GM12891 (cell line): ENCODE measurements around the gene CACNG3.

Experiments used
- DNase-seq: peaks from one replicate; pipeline ENCODE4 v3.0.0; 2011; ENCODE audit warnings: low spot score; ENCODE audit not compliant: insufficient read length
- FAIRE-seq: peaks from 2 replicates; lab custom pipeline; 2011; peaks lifted over from hg19 to GRCh38; lab: Jason Lieb, UNC
- PAX5 ChIP-seq: IDR thresholded peaks from 2 replicates; pipeline ENCODE4 v1.6.1; 2011; ENCODE audit warnings: low read length, moderate library complexity, mild to moderate bottlenecking; ENCODE audit not compliant: insufficient read depth, severe bottlenecking
- POLR2A ChIP-seq: IDR thresholded peaks from 2 replicates; pipeline ENCODE4 v1.6.1; 2011; ENCODE audit warnings: low read depth, low read length, control low read depth
- POLR2AphosphoS5 ChIP-seq: IDR thresholded peaks from 2 replicates; pipeline ENCODE4 v1.6.1; 2011; ENCODE audit warnings: low read depth, low read length, control low read depth
- POU2F2 ChIP-seq: IDR thresholded peaks from 2 replicates; pipeline ENCODE4 v1.6.1; 2011; ENCODE audit warnings: low read depth, mild to moderate bottlenecking, control low read depth, low read length, moderate library complexity
- SPI1 ChIP-seq: IDR thresholded peaks from 2 replicates; pipeline ENCODE4 v1.6.1; 2011; ENCODE audit warnings: low read depth, low read length, control low read depth
- TAF1 ChIP-seq: IDR thresholded peaks from 2 replicates; pipeline ENCODE4 v1.6.1; 2011; ENCODE audit warnings: low read depth, low read length, control low read depth

CACNG3 gene

GRCh38 chr16:24273508-24274182 is 17.5 kb downstream of the CACNG3 start:
- FAIRE-seq (no peak), DNase-seq (no peak)
- TF ChIP-seq POLR2AphosphoS5 (no peak), PAX5 (no peak), TAF1 (no peak), POLR2A (no peak), SPI1 (no peak), POU2F2 (no peak)

GRCh38 chr16:24275413-24275812 is 19.3 kb downstream of the CACNG3 start:
- DNase-seq: no peak
- no peak for TF ChIP-seq POU2F2
- TF ChIP-seq POLR2AphosphoS5: no peak
- no peak for FAIRE-seq

- no peak for FAIRE-seq
These were observed 23.9 kb downstream of the CACNG3 start for GRCh38 chr16:24279982-24280515.

GRCh38 chr16:24281466-24281865 is 25.3 kb downstream of the CACNG3 start:
- TF ChIP-seq TAF1 (no peak), SPI1 (no peak), POLR2A (no peak), POLR2AphosphoS5 (no peak), PAX5 (no peak), POU2F2 (no peak)
- FAIRE-seq: no peak

More at GRCh38 chr16:24279982-24280515, 23.9 kb downstream of the CACNG3 start:
- DNase-seq: no peak
- TF ChIP-seq POLR2AphosphoS5: no peak
- TF ChIP-seq SPI1: no peak
- TF ChIP-seq POLR2A: no peak
- TF ChIP-seq PAX5: no peak

GRCh38 chr16:24282141-24282540 is 26.0 kb downstream of the CACNG3 start:
- DNase-seq: no peak
- FAIRE-seq: no peak
- no peak for TF ChIP-seq POLR2A

More at GRCh38 chr16:24281466-24281865, 25.3 kb downstream of the CACNG3 start:
- no peak for DNase-seq

- FAIRE-seq: no peak
- no peak for TF ChIP-seq PAX5
- no peak for DNase-seq
These were observed 30.7 kb downstream of the CACNG3 start for GRCh38 chr16:24286741-24287405.

- no peak for DNase-seq
- FAIRE-seq: no peak
- TF ChIP-seq SPI1: no peak
- no peak for TF ChIP-seq PAX5
- TF ChIP-seq POLR2AphosphoS5: no peak
- TF ChIP-seq TAF1: no peak
- TF ChIP-seq POLR2A: no peak
- TF ChIP-seq POU2F2: no peak
These were observed 32.4 kb downstream of the CACNG3 start for GRCh38 chr16:24288516-24288915.

- FAIRE-seq: no peak
- no peak for DNase-seq
- TF ChIP-seq PAX5: no peak
These were observed 33.1 kb downstream of the CACNG3 start for GRCh38 chr16:24289166-24289700.

- no peak for FAIRE-seq
- no peak for TF ChIP-seq TAF1
- TF ChIP-seq POLR2AphosphoS5: no peak
- TF ChIP-seq SPI1: no peak
- no peak for TF ChIP-seq POU2F2
- no peak for TF ChIP-seq POLR2A
- TF ChIP-seq PAX5: no peak
- no peak for DNase-seq
These were observed 35.8 kb downstream of the CACNG3 start for GRCh38 chr16:24291932-24292331.

- TF ChIP-seq POU2F2: no peak
- no peak for TF ChIP-seq PAX5
- no peak for TF ChIP-seq SPI1
- TF ChIP-seq POLR2A: no peak
- no peak for TF ChIP-seq POLR2AphosphoS5
- TF ChIP-seq TAF1: no peak
- DNase-seq (no peak), FAIRE-seq (no peak)
These were observed 38.0 kb downstream of the CACNG3 start for GRCh38 chr16:24294131-24294530.
